Measurements from ENCODE around the gene VWDE. TPM values are rescaled to one million over a fixed set of nuclear protein-coding genes. Genes with fewer than 3 reads are reported as not detected.
A peak's percentile ranks its signal among the peaks of the same experiment; 100 is the strongest.
"Not testable (repeated sequence)": the region's sequence is repeated elsewhere in the genome, so short reads cannot be mapped to it uniquely, and the experiment has no call there.

The VWDE gene
- total RNA-seq (under 1 TPM; 0.21 to 0.55 TPM), polyA plus RNA-seq (not detected)
- long read RNA-seq, donor 1, result 0 reads
- long read RNA-seq, donor 2, result 0 reads

DNA sequence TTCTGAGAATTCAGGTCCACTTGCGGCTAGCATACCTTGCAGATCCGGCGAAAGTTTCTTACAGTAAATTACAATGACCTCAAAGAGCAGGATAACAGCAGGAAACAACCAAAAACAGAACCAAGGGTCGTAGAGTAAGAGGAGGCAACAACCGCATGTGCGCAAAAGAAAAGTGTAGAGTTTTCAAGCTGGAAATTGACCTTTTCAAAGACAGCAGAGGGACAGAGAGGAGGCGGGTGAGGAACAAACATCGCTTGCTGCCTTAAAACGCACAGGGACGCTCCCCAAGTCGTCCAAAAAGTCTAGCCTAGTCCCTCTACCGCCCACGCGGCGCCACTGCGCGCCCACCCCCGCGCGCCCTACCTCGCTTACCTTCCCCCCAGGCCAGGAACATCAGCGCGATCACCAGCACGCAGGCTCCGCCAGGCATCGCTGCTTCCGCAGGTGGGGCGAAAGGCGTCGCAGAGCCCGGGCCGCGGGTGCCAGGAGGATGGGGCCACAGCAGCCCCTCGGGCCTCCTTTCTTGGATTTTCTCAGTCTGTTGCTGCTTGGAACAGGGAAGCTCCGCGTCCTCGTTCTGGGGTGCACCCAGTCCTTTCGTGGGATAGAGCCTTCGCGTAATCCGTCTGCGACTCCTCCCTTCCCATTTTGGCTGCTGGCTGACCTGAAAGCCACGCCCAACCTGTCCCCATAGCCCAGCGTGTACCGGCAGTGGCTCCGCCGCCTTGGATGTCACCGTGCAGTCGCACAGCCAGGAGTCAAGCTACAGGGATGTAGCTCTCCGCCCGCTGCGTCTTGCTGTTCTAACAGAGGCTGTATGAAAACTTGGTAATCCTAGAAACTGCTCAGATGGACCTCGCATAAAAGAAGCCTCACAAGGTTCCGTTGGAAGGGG lies at the start of gene VWDE:
VWDE (minus strand) TSS at position 579 of the 895 bp plus-strand sequence; CDS start at position 430, 149 bp downstream.
- no peak within 1 kb of the TSS for H3K27ac ChIP-seq (ENCODE audit: low read depth in 1 of 2, low read length in 2 of 2)
- H3K4me3 ChIP-seq (ENCODE audit: low read length in 2 of 2), result no peak within 1 kb of the TSS
- intact Hi-C loops (cut with DNase I), result no loop called here
- H3K27me3 ChIP-seq (ENCODE audit: control insufficient read depth in 1 of 2, insufficient read depth in 2 of 2, low read length in 1 of 2), result no peaks in the 10 kb centered on the region
- ATAC-seq (ENCODE audit: low FRiP score) (peak; percentile 71), DNase-seq (peak; percentile 43 to 71)
- no peaks in the 10 kb centered on the region for H3K9me3 ChIP-seq (ENCODE audit: control insufficient read depth, low read length)
- no peaks in the 10 kb centered on the region for H3K4me1 ChIP-seq (ENCODE audit: control insufficient read depth in 1 of 2, insufficient read depth in 2 of 2, low read length in 2 of 2)
- H3K36me3 ChIP-seq (ENCODE audit: control insufficient read depth in 1 of 2, insufficient read depth in 2 of 2, low read length in 1 of 2), result no peaks in the 10 kb centered on the region
- 1 to 2% methylated on average over 54 of the region's 54 CpGs for WGBS, 2 donors

DNA sequence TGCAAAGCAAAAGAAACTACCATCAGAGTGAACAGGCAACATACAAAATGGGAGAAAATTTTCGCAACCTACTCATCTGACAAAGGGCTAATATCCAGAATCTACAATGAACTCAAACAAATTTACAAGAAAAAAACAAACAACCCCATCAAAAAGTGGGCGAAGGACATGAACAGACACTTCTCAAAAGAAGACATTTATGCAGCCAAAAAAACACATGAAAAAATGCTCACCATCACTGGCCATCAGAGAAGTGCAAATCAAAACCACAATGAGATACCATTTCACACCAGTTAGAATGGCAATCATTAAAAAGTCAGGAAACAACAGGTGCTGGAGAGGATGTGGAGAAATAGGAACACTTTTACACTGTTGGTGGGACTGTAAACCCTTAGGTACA lies 49.5 kb upstream of the VWDE start:
- H3K4me3 ChIP-seq (ENCODE audit: low read length in 2 of 2); H3K36me3 ChIP-seq (ENCODE audit: control insufficient read depth in 1 of 2, insufficient read depth in 2 of 2, low read length in 1 of 2); DNase-seq; H3K4me1 ChIP-seq (ENCODE audit: control insufficient read depth in 1 of 2, insufficient read depth in 2 of 2, low read length in 2 of 2); H3K27ac ChIP-seq (ENCODE audit: low read depth in 1 of 2, low read length in 2 of 2); H3K9me3 ChIP-seq (ENCODE audit: control insufficient read depth, low read length); ATAC-seq (ENCODE audit: low FRiP score); intact Hi-C loops (cut with DNase I); H3K27me3 ChIP-seq (ENCODE audit: control insufficient read depth in 1 of 2, insufficient read depth in 2 of 2, low read length in 1 of 2): not testable (repeated sequence)
- 91 to 98% methylated on average over 1 of the region's 2 CpGs for WGBS, 2 donors

DNA sequence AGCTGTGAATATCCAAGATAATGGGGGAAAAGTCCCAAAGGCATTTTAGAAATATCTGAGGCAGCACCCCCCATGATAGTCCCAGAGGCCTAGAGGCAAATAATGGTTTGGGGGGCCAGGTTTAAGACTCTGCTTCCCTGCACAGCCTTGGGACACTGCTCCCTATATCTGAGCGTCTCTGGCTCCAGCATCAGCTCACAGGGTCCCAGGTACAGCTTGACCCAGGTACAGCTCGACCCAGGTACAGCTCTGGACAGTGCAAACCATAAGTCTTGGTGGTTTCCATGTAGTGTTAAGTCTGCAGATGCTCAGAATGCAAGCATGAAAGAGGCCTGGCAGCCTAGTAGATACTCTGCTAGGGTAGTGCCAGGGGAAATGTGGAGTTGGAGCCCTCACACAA lies 47.0 kb upstream of the VWDE start:
- peaks cover 2% of the 10 kb centered on the region for H3K9me3 ChIP-seq (ENCODE audit: control insufficient read depth, low read length)
- ATAC-seq (ENCODE audit: low FRiP score) (no peak), DNase-seq (no peak)
- H3K36me3 ChIP-seq (ENCODE audit: control insufficient read depth in 1 of 2, insufficient read depth in 2 of 2, low read length in 1 of 2), result no peaks in the 10 kb centered on the region
- intact Hi-C loops (cut with DNase I), result no loop called here
- no peak overlapping the region for H3K27ac ChIP-seq (ENCODE audit: low read depth in 1 of 2, low read length in 2 of 2)
- no peaks in the 10 kb centered on the region for H3K4me1 ChIP-seq (ENCODE audit: control insufficient read depth in 1 of 2, insufficient read depth in 2 of 2, low read length in 2 of 2)
- H3K27me3 ChIP-seq (ENCODE audit: control insufficient read depth in 1 of 2, insufficient read depth in 2 of 2, low read length in 1 of 2), result no peaks in the 10 kb centered on the region
- no peak overlapping the region for H3K4me3 ChIP-seq (ENCODE audit: low read length in 2 of 2)
- 74 to 81% methylated on average over 2 of the region's 2 CpGs for WGBS, 2 donors

DNA sequence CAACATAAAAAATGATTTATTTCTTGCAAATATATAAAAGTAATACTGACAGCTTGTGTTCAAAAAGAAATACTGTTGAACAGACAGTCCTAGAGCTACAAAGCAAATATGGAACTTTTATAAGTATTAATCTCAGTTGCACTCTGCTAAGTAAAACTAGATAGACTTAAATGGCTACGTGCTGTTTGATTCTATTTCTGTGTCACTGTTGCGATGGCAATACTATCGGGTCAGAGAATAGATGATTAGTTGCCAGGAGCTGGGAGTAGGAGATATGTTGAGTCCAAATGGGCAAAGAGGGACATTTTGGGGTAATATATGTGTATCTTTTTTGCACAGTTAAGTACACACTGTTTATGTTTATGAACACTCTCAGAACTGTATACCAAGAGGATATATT lies 41.1 kb upstream of the VWDE start:
- no peak overlapping the region for H3K4me3 ChIP-seq (ENCODE audit: low read length in 2 of 2)
- DNase-seq, result no peak
- no peaks in the 10 kb centered on the region for H3K27me3 ChIP-seq (ENCODE audit: control insufficient read depth in 1 of 2, insufficient read depth in 2 of 2, low read length in 1 of 2)
- H3K9me3 ChIP-seq (ENCODE audit: control insufficient read depth, low read length), result no peaks in the 10 kb centered on the region
- no peak overlapping the region for H3K27ac ChIP-seq (ENCODE audit: low read depth in 1 of 2, low read length in 2 of 2)
- ATAC-seq (ENCODE audit: low FRiP score), result no peak
- intact Hi-C loops (cut with DNase I), result no loop called here
- H3K36me3 ChIP-seq (ENCODE audit: control insufficient read depth in 1 of 2, insufficient read depth in 2 of 2, low read length in 1 of 2), result no peaks in the 10 kb centered on the region
- no peaks in the 10 kb centered on the region for H3K4me1 ChIP-seq (ENCODE audit: control insufficient read depth in 1 of 2, insufficient read depth in 2 of 2, low read length in 2 of 2)
- WGBS, 2 donors, result 1 to 10% methylated on average over 3 of the region's 3 CpGs

DNA sequence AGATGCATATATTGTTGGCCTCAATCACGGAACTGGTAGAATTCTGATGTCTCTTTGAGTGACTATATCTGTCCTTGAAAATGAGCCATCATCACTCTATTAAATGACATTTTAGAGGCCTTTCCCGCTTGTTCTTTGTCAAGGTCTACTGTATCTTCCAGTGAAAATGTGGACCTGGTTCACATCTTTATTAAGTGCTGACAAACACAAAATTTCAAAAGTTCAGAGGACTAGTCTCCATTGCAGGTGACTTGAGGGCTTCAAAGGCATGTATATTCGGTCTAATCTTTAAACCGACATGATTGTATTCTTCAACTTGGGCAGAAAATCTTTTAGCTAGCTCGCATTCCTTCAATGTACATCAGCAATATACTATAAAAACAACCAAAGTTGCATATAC lies 36.6 kb upstream of the VWDE start:
- DNase-seq, result no peak
- Histone ChIP-seq H3K9me3 (ENCODE audit: control insufficient read depth, low read length) (no peaks in the 10 kb centered on the region), H3K27me3 (ENCODE audit: control insufficient read depth in 1 of 2, insufficient read depth in 2 of 2, low read length in 1 of 2) (no peaks in the 10 kb centered on the region), H3K36me3 (ENCODE audit: control insufficient read depth in 1 of 2, insufficient read depth in 2 of 2, low read length in 1 of 2) (no peaks in the 10 kb centered on the region), H3K4me1 (ENCODE audit: control insufficient read depth in 1 of 2, insufficient read depth in 2 of 2, low read length in 2 of 2) (no peaks in the 10 kb centered on the region), H3K4me3 (ENCODE audit: low read length in 2 of 2) (no peak overlapping the region), H3K27ac (ENCODE audit: low read depth in 1 of 2, low read length in 2 of 2) (no peak overlapping the region)
- WGBS, 2 donors, result 93 to 96% methylated on average over 5 of the region's 5 CpGs
- intact Hi-C loops (cut with DNase I), result no loop called here
- ATAC-seq (ENCODE audit: low FRiP score), result no peak

DNA sequence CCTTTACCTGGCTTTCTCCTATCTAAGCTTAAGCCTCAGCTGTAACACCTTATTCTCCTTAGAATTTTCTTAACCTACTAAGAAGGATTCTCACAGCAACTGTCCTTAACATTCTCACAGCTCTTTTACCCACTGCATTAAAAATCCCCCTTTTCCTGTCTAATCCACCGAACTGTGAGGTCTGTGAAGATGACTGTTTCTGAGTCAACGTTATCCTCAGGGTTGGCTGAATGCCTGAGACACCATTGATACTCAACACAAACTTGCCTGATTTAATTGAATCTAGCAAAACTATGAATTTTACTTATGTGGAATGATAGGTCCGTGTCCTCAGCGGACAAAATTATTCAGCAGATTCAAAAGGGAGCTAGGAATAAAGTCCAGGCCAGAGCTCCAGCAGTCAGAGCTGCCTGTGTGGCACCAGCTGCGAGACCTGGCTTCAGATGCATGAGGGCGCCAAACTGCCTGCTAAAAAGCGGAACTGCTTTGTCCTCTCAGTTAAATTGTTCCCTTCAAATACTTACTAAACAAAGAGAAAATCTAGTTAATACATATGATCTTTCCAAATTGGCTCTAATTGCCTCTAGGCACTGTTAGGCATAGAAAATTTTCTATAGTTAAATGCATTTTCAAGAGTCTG lies 33.4 kb upstream of the VWDE start:
- DNase-seq (no peak), ATAC-seq (ENCODE audit: low FRiP score) (no peak)
- no peak overlapping the region for H3K27ac ChIP-seq (ENCODE audit: low read depth in 1 of 2, low read length in 2 of 2)
- no peak overlapping the region for H3K4me3 ChIP-seq (ENCODE audit: low read length in 2 of 2)
- 40% methylated on average over 7 of the region's 7 CpGs for WGBS, 2 donors
- H3K36me3 ChIP-seq (ENCODE audit: control insufficient read depth in 1 of 2, insufficient read depth in 2 of 2, low read length in 1 of 2), result no peaks in the 10 kb centered on the region
- H3K4me1 ChIP-seq (ENCODE audit: control insufficient read depth in 1 of 2, insufficient read depth in 2 of 2, low read length in 2 of 2), result no peaks in the 10 kb centered on the region
- H3K27me3 ChIP-seq (ENCODE audit: control insufficient read depth in 1 of 2, insufficient read depth in 2 of 2, low read length in 1 of 2), result no peaks in the 10 kb centered on the region
- H3K9me3 ChIP-seq (ENCODE audit: control insufficient read depth, low read length), result no peaks in the 10 kb centered on the region
- intact Hi-C loops (cut with DNase I), result no loop called here

DNA sequence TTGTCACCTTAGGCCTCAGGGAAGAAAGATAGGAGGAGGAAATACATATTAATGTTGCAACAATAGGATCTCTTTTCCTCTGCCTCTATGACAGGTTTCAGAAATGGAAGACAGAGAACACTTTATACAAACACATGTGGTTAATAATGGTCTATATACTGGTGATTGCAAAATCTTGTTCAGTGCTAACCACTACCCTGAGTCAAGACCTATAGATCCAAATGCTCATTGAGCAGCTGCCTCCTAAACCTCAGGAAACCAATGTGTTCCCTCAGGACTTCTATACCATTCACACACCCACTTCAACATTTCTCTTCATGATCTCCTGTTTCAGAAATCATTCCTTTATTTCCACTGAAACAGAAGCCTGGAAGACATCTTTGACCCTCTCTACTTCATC lies 32.5 kb upstream of the VWDE start:
- no peaks in the 10 kb centered on the region for H3K27me3 ChIP-seq (ENCODE audit: control insufficient read depth in 1 of 2, insufficient read depth in 2 of 2, low read length in 1 of 2)
- H3K4me1 ChIP-seq (ENCODE audit: control insufficient read depth in 1 of 2, insufficient read depth in 2 of 2, low read length in 2 of 2), result no peaks in the 10 kb centered on the region
- no peak for ATAC-seq (ENCODE audit: low FRiP score)
- no peaks in the 10 kb centered on the region for H3K36me3 ChIP-seq (ENCODE audit: control insufficient read depth in 1 of 2, insufficient read depth in 2 of 2, low read length in 1 of 2)
- no peak overlapping the region for H3K4me3 ChIP-seq (ENCODE audit: low read length in 2 of 2)
- H3K9me3 ChIP-seq (ENCODE audit: control insufficient read depth, low read length), result no peaks in the 10 kb centered on the region
- intact Hi-C loops (cut with DNase I), result no loop called here
- no peak overlapping the region for H3K27ac ChIP-seq (ENCODE audit: low read depth in 1 of 2, low read length in 2 of 2)
- DNase-seq, result no peak

DNA sequence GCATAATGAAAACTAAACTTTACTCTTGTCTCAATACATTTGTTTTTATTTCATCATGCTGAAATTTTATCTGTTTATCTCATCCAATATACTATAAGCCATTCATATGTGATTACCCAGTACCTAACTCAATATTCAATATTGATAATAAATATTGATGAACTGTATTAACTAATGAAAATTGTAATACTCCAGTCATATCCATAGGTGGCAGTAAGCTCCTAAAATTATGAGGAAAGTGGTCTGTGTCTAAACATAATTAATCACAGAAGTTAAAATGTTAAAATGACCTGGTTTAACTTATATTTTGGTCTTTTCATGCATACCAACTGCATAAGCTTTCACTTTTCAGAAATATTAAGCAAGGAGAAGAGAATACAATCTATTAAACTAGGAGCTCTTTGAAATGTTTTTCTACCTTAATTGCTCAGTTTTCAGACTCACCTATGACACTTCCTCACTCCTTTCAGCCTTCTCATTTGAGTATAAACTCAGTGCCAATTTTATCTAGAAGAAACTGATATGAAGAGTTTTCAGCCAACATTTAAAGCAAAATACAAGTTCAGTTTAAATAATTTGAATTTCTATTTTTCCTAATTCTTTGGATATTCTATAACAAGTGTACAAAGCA lies 30.5 kb upstream of the VWDE start:
- H3K36me3 ChIP-seq (ENCODE audit: control insufficient read depth in 1 of 2, insufficient read depth in 2 of 2, low read length in 1 of 2), result no peaks in the 10 kb centered on the region
- no peaks in the 10 kb centered on the region for H3K9me3 ChIP-seq (ENCODE audit: control insufficient read depth, low read length)
- H3K27me3 ChIP-seq (ENCODE audit: control insufficient read depth in 1 of 2, insufficient read depth in 2 of 2, low read length in 1 of 2), result no peaks in the 10 kb centered on the region
- no peak overlapping the region for H3K4me3 ChIP-seq (ENCODE audit: low read length in 2 of 2)
- intact Hi-C loops (cut with DNase I), result no loop called here
- H3K4me1 ChIP-seq (ENCODE audit: control insufficient read depth in 1 of 2, insufficient read depth in 2 of 2, low read length in 2 of 2), result no peaks in the 10 kb centered on the region
- H3K27ac ChIP-seq (ENCODE audit: low read depth in 1 of 2, low read length in 2 of 2), result no peak overlapping the region
- DNase-seq (no peak), ATAC-seq (ENCODE audit: low FRiP score) (no peak)
